Breast epithelium (tissue), 3 donors: ENCODE data around the gene RAB7B.

Experiments
- CTCF ChIP-seq, 3 donors: fragments of 450-650 bp; IDR thresholded peaks; one replicate each; pipeline ENCODE4 v1.5.1; 2016 to 2017; ENCODE audit warnings: antibody characterized with exemption in 3 of 3, mild to moderate bottlenecking in 3 of 3, moderate library complexity in 3 of 3
- POLR2A ChIP-seq: fragments of 450-650 bp; IDR thresholded peaks from one replicate; pipeline ENCODE4 v1.6.1; 2016; ENCODE audit warnings: antibody characterized with exemption, mild to moderate bottlenecking, moderate library complexity

- TF ChIP-seq POLR2A (no peak), CTCF (IDR thresholded peaks at IDR 0.05) (no peak)
Measured at GRCh38 chr1:206004826-206005225, 1.6 kb upstream of the RAB7B start.
